Neutrophil (primary cell): ENCODE measurements around the gene LAMTOR5.
"Not testable (repeated sequence)": the region's sequence is repeated elsewhere in the genome, so short reads cannot be mapped to it uniquely, and the experiment has no call there.

Experiments
- H3K27ac ChIP-seq: fragments of 200-600 bp; sonication (generic); 2 replicates; pipeline ENCODE4 v1.5.1; 2016; ENCODE audit warnings: mild to moderate bottlenecking, moderate library complexity
- H3K27me3 ChIP-seq: fragments of 200-600 bp; sonication (generic); 2 replicates; pipeline ENCODE4 v1.6.0; 2016; ENCODE audit warnings: mild to moderate bottlenecking
- H3K36me3 ChIP-seq: fragments of 200-600 bp; sonication (generic); 2 replicates; pipeline ENCODE4 v1.5.1; 2017
- H3K4me1 ChIP-seq, 2 experiments: fragments of 200-600 bp in 1 of 2; sonication (generic) in 1 of 2; 1 replicate in 1 of 2; 2 replicates in 1 of 2; pipeline versions ENCODE4 v1.5.1 to v1.6.1; 2013 to 2016; ENCODE audit warnings: low read depth in 1 of 2, low read length in 1 of 2, mild to moderate bottlenecking in 1 of 2, moderate library complexity in 1 of 2; ENCODE audit not compliant: control insufficient read depth in 1 of 2, insufficient read depth in 1 of 2
- H3K4me3 ChIP-seq, 2 experiments: fragments of 200-600 bp in 1 of 2; sonication (generic) in 1 of 2; 1 replicate in 1 of 2; 2 replicates in 1 of 2; pipeline ENCODE4 v1.5.1; 2013 to 2016; ENCODE audit warnings: low read depth in 1 of 2, low read length in 1 of 2, mild to moderate bottlenecking in 1 of 2, moderate library complexity in 1 of 2
- H3K9me3 ChIP-seq: fragments of 200-600 bp; sonication (generic); 2 replicates; pipeline ENCODE4 v1.5.1; 2016
- CTCF ChIP-seq: fragments of 200-600 bp; sonication (generic); IDR thresholded peaks from 2 replicates; pipeline ENCODE4 v1.5.1; 2016; ENCODE audit warnings: antibody characterized with exemption

Gene LAMTOR5

DNA sequence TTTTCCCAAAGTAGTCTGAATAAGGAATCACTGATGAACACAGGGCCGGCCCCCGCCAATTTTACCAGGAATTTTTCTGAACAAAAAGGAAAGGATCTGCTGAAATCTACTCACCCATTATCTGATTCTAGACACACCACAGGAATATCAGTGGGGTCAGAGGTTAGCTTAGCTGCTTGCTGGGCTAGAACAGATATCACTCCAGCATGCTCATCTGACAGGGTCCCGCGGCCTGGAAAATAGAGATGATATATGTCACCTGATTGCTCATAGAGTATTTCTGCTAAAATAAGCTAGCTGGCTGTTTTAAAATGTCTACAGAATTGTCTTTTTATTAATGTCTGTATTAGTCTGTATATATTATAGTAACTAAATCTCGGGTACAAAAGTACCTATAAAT, 3.7 kb downstream of the LAMTOR5 start:
- Histone ChIP-seq H3K36me3 (peaks cover 70% of the 10 kb centered on the region), H3K27me3 (no peaks in the 10 kb centered on the region)
- TF ChIP-seq CTCF = no peak

DNA sequence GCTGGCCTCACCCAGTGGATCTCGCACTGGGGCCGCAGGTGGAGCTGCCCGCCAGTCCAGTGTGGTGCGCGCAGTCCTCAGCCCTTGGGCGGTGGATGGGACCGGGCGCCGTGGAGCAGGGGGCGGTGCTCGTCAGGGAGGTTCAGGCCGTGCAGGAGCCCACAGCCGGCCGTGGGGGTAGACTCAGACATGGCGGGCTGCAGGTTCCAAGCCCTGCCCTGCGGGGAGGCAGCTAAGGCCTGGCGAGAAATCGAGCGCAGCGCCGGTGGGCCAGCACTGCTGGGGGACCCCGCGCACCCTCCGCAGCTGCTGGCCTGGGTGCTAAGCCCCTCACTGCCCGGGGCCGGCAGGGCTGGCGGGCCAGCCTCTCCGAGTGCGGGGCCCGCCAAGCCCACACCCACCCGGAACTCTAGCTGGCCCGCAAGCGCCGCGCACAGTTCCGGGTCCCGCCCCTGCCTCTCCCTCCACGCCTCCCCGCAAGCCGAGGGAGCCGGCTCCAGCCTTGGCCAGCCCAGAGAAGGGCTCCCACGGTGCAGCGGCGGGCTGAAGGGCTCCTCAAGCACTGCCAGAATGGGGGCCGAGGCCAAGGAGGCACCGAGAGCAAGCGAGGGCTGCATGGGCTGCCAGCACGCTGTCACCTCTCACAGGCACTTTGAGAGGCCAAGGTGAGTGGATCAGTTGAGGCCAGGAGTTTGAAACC, 11.1 kb downstream of the LAMTOR5 start:
- H3K4me1 ChIP-seq, H3K4me3 ChIP-seq, H3K27ac ChIP-seq, H3K9me3 ChIP-seq, H3K27me3 ChIP-seq: not testable (repeated sequence)
- H3K36me3 ChIP-seq = peaks cover 54% of the 10 kb centered on the region

More for the DNA sequence above, 3.7 kb downstream of the LAMTOR5 start:
- no peak overlapping the region for H3K27ac ChIP-seq
- peaks cover 25 to 26% of the 10 kb centered on the region in 2 experiments for H3K4me1 ChIP-seq
- no peaks in the 10 kb centered on the region for H3K9me3 ChIP-seq
- no peak overlapping the region for H3K4me3 ChIP-seq

- Histone ChIP-seq H3K27me3 (no peaks in the 10 kb centered on the region), H3K4me3 (no peak overlapping the region), H3K36me3 (peaks cover 35% of the 10 kb centered on the region), H3K9me3 (no peaks in the 10 kb centered on the region), H3K27ac (no peak overlapping the region), H3K4me1 (no peaks in the 10 kb centered on the region)
- TF ChIP-seq CTCF = no peak
These were observed 13.0 kb downstream of the LAMTOR5 start for GRCh38 chr1:110394493-110394820.

- no peaks in the 10 kb centered on the region for H3K27me3 ChIP-seq
- peaks cover 31% of the 10 kb centered on the region for H3K36me3 ChIP-seq
- H3K4me3 ChIP-seq = no peak overlapping the region
- no peak overlapping the region for H3K27ac ChIP-seq
- no peaks in the 10 kb centered on the region for H3K4me1 ChIP-seq
- TF ChIP-seq CTCF = no peak
- H3K9me3 ChIP-seq = no peaks in the 10 kb centered on the region
These were observed 13.6 kb downstream of the LAMTOR5 start for GRCh38 chr1:110393691-110394492.

- no peaks in the 10 kb centered on the region for H3K9me3 ChIP-seq
- no peak overlapping the region for H3K27ac ChIP-seq
- TF ChIP-seq CTCF = no peak
- no peaks in the 10 kb centered on the region for H3K27me3 ChIP-seq
- H3K4me3 ChIP-seq = no peak overlapping the region
- no peaks in the 10 kb centered on the region for H3K4me1 ChIP-seq
- peaks cover 25% of the 10 kb centered on the region for H3K36me3 ChIP-seq
These were observed 14.2 kb downstream of the LAMTOR5 start for GRCh38 chr1:110393286-110393685.

GRCh38 chr1:110390692-110391245, 16.7 kb downstream of the LAMTOR5 start, which contains the start of gene SLC16A4:
Gene SLC16A4, minus strand, starts transcription at chr1:110391026. Its CDS starts 1,703 bp downstream, at chr1:110389323.
- H3K4me3 ChIP-seq = no peak within 1 kb of the TSS

More at GRCh38 chr1:110390692-110391245, 16.7 kb downstream of the LAMTOR5 start, which contains the start of gene SLC16A4:
- no peaks in the 10 kb centered on the region for H3K9me3 ChIP-seq
- H3K4me1 ChIP-seq = peaks cover 0 to 2% of the 10 kb centered on the region in 2 experiments
- H3K27ac ChIP-seq = no peak within 1 kb of the TSS
- H3K36me3 ChIP-seq = peaks cover 19% of the 10 kb centered on the region
- no peaks in the 10 kb centered on the region for H3K27me3 ChIP-seq
- no peak for TF ChIP-seq CTCF
